Skeletal muscle tissue (tissue), 4 donors: ENCODE results near the gene RPS2. TPM values are rescaled to one million over a fixed set of nuclear protein-coding genes. Genes with fewer than 3 reads are reported as not detected.

Source experiments
- H3K27ac ChIP-seq: one replicate; pipeline ENCODE4 v1.7.0; 2013; ENCODE audit warnings: mild to moderate bottlenecking, low read depth, low read length, inconsistent platforms
- H3K27me3 ChIP-seq, 3 donors: one replicate each; pipeline ENCODE4 v1.7.0; 2013; ENCODE audit warnings: low read length in 3 of 3; ENCODE audit not compliant: control insufficient read depth in 3 of 3, insufficient read depth in 3 of 3
- H3K36me3 ChIP-seq, 3 donors: one replicate each; pipeline ENCODE4 v1.7.0; 2013; ENCODE audit warnings: low read length in 3 of 3; ENCODE audit not compliant: control insufficient read depth in 3 of 3, insufficient read depth in 3 of 3
- H3K4me1 ChIP-seq, 3 donors: one replicate each; pipeline ENCODE4 v1.7.0; 2013; ENCODE audit warnings: low read length in 3 of 3, mild to moderate bottlenecking in 3 of 3; ENCODE audit not compliant: control insufficient read depth in 3 of 3, insufficient read depth in 3 of 3
- H3K4me3 ChIP-seq, 3 donors: one replicate each; pipeline ENCODE4 v1.7.0; 2013; ENCODE audit warnings: low read length in 3 of 3
- H3K9ac ChIP-seq, 3 donors: one replicate each; pipeline ENCODE4 v1.7.0; 2013; ENCODE audit warnings: low read length in 3 of 3, mild to moderate bottlenecking in 3 of 3, moderate library complexity in 2 of 3, low read depth in 1 of 3
- H3K9me3 ChIP-seq, 3 donors: one replicate each; pipeline ENCODE4 v1.7.0; 2013; ENCODE audit warnings: low read length in 3 of 3; ENCODE audit not compliant: control insufficient read depth in 3 of 3
- total RNA-seq: library from RNA; depleted of rRNA; stranded (reverse); fragments of >200 nt; gene quantifications from one replicate; pipeline ENCODE4 v1.2.3, GENCODE V29; 2014
- donor health status: Osteomylitis.

Gene RPS2
- total RNA-seq, 1 donor from 2014 or later: 3,178 TPM

DNA sequence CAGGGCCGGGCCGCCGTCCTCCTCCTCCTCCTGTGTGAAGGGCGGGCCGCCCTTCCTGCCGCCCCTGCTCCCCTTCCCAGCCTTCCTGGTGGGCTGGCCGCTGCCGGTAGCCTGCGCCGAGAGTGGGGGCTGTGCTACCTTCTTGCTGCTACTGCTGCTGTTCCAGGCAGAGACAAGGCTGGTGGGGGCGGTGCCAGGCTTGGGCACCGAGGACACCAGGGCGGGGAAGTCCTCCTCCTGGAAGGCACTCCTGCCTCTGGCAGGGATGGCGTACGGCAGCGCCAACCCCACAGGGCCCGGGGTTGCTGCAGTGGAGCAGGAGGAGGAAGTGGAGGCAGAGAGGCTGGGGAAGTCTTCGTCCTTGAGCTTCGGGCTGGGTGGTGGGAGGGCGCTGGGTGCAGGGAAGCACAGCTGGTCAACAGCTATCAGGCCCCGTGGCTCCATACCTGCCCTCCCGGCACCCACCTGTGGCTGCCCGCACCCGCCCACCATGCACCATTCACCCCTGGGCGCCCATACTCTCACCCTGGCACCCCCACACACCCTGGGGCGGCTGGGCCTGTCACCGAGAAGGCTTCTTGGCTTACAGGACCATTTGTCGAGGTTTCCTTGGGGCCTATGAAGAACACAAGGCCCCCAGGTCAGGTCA is 35.4 kb upstream of the RPS2 start:
- no peak overlapping the region for H3K27ac ChIP-seq
- H3K36me3 ChIP-seq: peaks cover 35 to 49% (median 42%) of the 10 kb centered on the region in 3 donors
- H3K4me1 ChIP-seq: peaks cover 18 to 25% (median 23%) of the 10 kb centered on the region in 3 donors
- no peak overlapping the region for H3K4me3 ChIP-seq
- no peak overlapping the region for H3K9ac ChIP-seq
- H3K9me3 ChIP-seq: no peaks in the 10 kb centered on the region
- no peaks in the 10 kb centered on the region for H3K27me3 ChIP-seq

DNA sequence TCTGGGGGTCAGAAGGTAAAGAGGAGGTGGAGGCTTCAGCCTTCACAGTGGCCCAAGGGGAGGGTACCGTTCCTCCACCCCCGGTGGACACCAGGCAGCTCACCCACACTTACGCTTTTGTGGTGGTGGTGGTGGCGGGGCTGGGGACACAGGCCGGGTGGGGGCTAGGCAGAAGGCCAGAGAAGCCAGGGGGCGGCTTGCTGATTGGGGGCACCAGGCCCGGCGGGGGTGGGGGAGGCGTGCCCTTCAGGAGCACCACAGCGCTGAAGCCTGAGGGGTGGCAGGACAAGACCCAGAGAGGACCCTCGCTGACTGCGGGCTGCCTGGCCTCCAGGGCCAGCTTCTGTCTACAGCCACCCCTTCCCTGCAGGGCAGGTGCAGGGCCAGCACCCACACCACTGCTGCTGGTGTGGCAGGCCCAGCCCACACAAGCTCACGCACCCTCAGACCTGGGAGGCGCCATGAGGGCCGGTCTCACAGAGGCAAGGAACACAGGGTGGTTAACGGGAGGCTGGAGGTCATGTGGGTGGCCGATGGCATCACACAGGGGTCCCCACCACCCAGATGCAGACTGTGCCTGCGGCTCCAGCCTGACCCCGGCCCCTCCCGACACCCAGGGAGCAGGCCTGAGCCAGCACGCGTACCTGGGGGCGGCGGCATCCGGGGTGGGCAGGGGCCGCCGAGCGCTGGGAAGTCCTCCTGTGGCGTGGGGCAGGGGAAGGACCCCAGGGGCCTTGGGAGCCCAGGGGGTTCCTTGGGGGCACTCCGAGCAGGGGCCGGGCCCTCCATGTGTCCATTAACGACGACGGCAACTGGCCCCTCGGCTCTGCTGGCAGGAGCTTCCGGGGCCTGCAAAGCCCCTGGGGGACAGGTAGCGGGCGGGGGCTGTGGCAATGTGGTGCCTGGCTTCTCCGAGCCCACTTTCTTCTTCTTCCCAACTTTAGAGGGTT is 34.5 kb upstream of the RPS2 start:
- H3K27ac ChIP-seq: no peak overlapping the region
- peaks cover 35 to 49% (median 42%) of the 10 kb centered on the region in 3 donors for H3K36me3 ChIP-seq

DNA sequence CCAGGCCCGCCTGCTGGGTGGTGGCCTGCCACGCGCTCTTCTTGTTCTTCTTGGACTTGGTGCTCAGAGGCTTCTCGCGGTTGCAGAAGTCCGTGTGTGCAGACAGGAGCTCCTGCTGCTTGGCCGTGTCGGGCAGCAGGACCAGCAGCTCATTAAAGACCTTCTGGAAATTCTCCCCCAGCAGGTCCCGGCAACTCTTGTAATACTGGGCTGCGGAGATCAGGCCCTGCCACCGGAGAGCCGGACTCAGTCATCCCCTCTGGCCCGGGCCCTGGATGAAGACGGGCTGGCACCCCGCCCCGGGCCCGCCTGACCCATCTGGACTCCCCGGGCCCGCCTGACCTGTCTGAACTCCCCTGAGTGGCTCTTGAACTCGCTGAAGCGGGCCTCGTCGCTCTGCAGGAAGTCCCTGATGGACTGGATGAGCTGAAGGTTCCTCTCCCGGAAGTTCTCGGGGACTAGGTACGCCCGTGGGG is 33.8 kb upstream of the RPS2 start:
- Histone ChIP-seq H3K36me3 (peaks cover 35 to 49% (median 42%) of the 10 kb centered on the region in 3 donors), H3K9ac (no peak overlapping the region), H3K4me3 (no peak overlapping the region), H3K27me3 (no peaks in the 10 kb centered on the region), H3K9me3 (no peaks in the 10 kb centered on the region), H3K27ac (no peak overlapping the region), H3K4me1 (peaks cover 3 to 10% (median 8%) of the 10 kb centered on the region in 3 donors)

More for the DNA sequence above, 34.5 kb upstream of the RPS2 start:
- H3K27me3 ChIP-seq: no peaks in the 10 kb centered on the region
- no peaks in the 10 kb centered on the region for H3K9me3 ChIP-seq
- H3K4me1 ChIP-seq: peaks cover 9 to 17% (median 14%) of the 10 kb centered on the region in 3 donors
- H3K9ac ChIP-seq: no peak overlapping the region
- no peak overlapping the region for H3K4me3 ChIP-seq

DNA sequence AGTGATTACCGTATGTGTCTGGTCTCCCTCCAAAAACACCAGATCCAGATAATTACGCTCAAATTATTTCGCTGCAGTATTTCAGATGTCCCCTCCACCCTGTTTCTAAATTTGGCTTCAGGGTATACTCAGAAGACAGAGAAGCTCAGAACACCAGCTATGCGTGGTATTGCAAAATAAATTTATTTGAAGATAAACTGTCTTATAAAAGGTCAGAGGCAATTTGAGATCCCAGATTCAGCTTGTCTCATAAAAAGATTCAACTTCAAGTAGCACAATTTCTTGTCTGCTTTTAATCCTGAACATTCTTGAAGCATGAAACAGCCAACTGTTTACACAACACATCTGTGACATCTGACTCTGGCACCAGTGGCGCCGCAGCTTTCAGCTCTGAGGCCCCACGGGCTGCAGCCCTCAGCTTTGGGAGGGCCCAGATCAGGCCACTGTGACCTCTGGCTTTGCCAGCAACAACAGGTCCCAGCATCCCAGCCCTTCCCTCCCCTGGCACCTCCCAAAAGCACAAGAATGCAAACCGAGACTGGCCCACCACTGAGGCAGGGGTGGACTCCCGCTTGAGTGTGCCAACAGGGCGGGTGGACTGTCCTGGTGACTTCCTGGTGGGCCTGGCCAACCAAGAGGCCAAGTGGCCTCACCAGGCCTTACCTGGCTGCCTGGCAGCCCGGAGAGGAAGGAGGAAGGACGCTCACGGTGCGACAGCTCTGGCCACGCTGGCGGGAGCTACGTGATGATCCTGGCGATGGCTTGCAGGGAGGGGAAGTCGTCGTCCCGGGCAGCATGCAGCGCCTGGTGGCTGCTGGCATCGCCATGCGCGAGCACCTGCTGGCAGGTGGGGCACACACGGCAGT is 33.1 kb upstream of the RPS2 start:
- Histone ChIP-seq H3K9ac (no peak overlapping the region), H3K4me3 (no peak overlapping the region), H3K36me3 (peaks cover 35 to 43% (median 42%) of the 10 kb centered on the region in 3 donors), H3K27me3 (no peaks in the 10 kb centered on the region), H3K9me3 (no peaks in the 10 kb centered on the region), H3K4me1 (peaks cover 0 to 5% (median 5%) of the 10 kb centered on the region in 3 donors), H3K27ac (peak overlapping the region; percentile 42)

DNA sequence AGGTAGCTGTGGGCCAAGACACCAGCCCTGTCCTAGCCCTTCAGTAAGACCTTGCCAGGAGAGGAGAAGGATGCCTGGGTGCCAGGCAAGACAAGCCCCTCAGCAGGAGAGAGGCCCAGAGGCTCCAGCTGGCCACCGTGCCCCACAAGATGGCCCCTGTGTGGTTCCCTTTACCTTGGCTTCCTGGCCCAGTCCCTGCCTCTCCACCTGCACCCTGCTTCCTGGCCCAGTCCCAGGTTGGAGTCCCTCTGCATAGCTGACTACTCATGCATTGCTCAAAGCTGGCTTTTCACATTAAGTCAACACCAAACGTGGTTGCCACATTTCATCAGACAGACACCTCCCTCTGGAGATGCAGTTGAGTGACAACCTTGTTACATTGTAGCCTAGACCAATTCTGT is 29.1 kb upstream of the RPS2 start:
- Histone ChIP-seq H3K27ac (no peak overlapping the region), H3K36me3 (peaks cover 11 to 13% (median 12%) of the 10 kb centered on the region in 3 donors), H3K4me1 (peaks cover 12 to 26% (median 19%) of the 10 kb centered on the region in 3 donors), H3K27me3 (peaks cover 26 to 27% (median 27%) of the 10 kb centered on the region in 3 donors), H3K9ac (no peak overlapping the region), H3K9me3 (no peaks in the 10 kb centered on the region), H3K4me3 (no peak overlapping the region)

DNA sequence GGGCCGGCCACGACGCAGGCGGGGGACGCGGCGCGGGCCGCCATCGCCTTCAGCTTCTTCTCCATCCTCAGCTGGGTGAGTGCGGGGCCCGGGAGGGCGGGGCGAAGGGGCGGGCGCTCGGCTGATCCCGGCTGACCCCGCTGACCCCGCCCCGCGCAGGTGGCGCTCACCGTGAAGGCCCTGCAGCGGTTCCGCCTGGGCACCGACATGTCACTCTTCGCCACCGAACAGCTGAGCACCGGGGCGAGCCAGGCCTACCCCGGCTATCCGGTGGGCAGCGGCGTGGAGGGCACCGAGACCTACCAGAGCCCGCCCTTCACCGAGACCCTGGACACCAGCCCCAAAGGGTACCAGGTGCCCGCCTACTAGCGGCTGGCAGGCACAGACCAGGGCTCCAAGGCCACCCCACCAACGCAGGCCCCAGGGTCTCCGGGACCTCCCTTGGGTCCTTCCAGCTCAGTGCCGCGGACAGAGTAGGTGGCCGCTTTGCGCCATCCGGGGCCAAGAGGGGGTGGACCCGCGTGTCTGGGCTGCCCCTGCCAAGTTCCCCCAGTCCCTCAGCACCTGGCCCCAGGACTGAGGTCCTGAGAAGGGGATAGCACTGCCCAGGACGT is 28.2 kb upstream of the RPS2 start:
- H3K4me3 ChIP-seq: no peak overlapping the region
- H3K27me3 ChIP-seq: peaks cover 34% of the 10 kb centered on the region in 3 donors
- H3K27ac ChIP-seq: no peak overlapping the region
- H3K4me1 ChIP-seq: peaks cover 12 to 23% (median 16%) of the 10 kb centered on the region in 3 donors
- H3K9ac ChIP-seq: no peak overlapping the region
- no peaks in the 10 kb centered on the region for H3K9me3 ChIP-seq
- H3K36me3 ChIP-seq: peaks cover 5 to 9% (median 8%) of the 10 kb centered on the region in 3 donors

DNA sequence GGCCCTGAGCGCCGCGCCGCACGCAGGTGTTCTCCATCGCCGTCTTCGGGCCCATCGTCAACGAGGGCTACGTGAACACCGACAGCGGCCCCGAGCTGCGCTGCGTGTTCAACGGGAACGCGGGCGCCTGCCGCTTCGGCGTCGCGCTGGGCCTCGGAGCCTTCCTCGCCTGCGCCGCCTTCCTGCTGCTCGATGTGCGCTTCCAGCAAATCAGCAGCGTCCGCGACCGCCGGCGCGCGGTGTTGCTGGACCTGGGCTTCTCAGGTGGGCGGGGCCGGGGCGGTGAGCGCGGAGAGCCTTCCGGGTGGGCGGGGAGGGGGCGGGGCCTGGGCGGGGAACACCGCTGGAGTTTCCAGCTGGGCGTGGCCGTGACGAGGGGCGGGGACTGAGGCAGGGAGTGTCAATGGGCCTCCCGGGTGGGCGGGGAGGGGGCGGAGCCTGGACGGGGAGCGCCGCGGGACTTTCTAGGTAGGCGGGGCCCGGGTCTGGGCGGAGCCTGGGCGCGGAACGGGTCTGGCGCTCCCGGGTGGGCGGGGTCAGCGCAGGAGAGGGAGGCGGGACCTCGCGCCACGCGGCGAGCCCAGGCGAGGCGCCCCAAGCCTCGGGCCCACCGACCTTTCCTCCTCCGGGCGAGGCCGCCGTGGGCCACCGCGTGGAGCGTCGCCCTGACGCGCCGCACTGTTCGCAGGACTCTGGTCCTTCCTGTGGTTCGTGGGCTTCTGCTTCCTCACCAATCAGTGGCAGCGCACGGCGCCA is 27.5 kb upstream of the RPS2 start:
- H3K9ac ChIP-seq: peak overlapping the region in 2 of 3 donors; percentile 3 to 40
- H3K27ac ChIP-seq: no peak overlapping the region
- H3K4me3 ChIP-seq: peak overlapping the region; percentile 30 to 67 (median 56)
- H3K4me1 ChIP-seq: peaks cover 12 to 21% (median 16%) of the 10 kb centered on the region in 3 donors
- no peaks in the 10 kb centered on the region for H3K9me3 ChIP-seq
- H3K27me3 ChIP-seq: peaks cover 34 to 37% (median 34%) of the 10 kb centered on the region in 3 donors
- H3K36me3 ChIP-seq: peaks cover 3 to 7% (median 5%) of the 10 kb centered on the region in 3 donors

DNA sequence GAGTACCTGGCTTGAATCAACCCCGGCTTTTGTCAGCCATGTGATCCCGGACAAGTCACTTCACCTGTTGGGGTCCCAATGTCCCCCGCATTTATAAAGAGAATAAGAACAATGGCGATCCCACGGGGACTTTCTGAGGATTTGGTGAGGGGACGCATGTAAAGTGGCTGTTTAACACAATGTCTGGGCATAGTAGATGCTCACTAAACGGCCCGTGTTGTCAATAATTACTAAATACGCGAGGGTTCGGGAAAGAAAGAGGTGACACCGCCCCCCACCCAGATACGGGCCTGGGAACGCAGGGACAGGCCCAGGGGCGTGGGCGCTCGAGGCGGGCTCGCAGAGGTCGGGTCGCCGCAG is 26.9 kb upstream of the RPS2 start:
- Histone ChIP-seq H3K27ac (no peak overlapping the region), H3K27me3 (peaks cover 34 to 38% (median 34%) of the 10 kb centered on the region in 3 donors), H3K4me3 (peak overlapping the region; percentile 30 to 67 (median 56))

More for the DNA sequence above, 26.9 kb upstream of the RPS2 start:
- H3K9me3 ChIP-seq: no peaks in the 10 kb centered on the region
- H3K4me1 ChIP-seq: peaks cover 12 to 21% (median 16%) of the 10 kb centered on the region in 3 donors
- H3K9ac ChIP-seq: peak overlapping the region in 2 of 3 donors; percentile 3 to 40
- peaks cover 3 to 7% (median 6%) of the 10 kb centered on the region in 3 donors for H3K36me3 ChIP-seq
